HG03139 (cell line): ENCODE data around the gene ALX3.
"Not testable (repeated sequence)": the region's sequence is repeated elsewhere in the genome, so short reads cannot be mapped to it uniquely, and the experiment has no call there.

Source experiments
- ATAC-seq: cut with Tn5 transposase; IDR thresholded peaks from one replicate; pipeline ENCODE4 v1.9.1; 2021; ENCODE audit not compliant: unreplicated experiment

Gene ALX3

DNA sequence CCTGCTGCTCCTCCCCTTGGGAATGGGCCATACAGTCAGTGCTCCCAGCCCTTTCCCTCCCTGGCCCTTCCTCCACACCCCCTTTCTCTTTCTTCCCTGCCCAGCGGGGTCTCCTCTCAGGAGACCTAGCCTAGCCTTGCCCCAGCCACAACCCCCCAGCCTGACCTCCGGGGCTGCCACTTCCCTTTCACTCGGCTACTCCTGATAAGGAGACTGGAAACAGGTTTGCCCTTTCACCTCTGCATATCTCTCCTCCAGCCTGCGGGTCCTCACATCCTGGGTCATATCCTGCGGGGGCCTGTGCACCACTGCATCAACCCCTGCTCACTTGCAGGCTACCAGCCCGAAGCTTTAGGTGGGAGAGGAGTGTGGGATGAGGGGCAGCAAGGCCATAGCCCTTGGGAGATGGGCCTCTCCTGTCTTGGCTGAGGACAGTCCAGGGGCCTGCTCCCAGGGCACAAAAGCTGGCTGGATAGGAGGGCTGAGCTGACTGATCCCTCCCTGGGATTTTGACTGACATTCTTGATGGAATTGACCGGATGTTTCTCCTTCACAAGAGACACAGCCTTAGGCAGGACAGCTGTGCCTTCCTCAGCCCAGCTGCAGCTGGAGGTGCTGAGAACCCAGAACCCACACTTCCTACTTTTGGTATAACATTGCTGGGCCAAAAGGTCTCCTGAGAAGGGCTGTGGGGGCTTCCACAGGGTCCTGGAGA lies 19.2 kb upstream of the ALX3 start:
- ATAC-seq = no peak

GRCh38 chr1:110088739-110089316 lies 18.4 kb upstream of the ALX3 start:
- ATAC-seq = no peak

DNA sequence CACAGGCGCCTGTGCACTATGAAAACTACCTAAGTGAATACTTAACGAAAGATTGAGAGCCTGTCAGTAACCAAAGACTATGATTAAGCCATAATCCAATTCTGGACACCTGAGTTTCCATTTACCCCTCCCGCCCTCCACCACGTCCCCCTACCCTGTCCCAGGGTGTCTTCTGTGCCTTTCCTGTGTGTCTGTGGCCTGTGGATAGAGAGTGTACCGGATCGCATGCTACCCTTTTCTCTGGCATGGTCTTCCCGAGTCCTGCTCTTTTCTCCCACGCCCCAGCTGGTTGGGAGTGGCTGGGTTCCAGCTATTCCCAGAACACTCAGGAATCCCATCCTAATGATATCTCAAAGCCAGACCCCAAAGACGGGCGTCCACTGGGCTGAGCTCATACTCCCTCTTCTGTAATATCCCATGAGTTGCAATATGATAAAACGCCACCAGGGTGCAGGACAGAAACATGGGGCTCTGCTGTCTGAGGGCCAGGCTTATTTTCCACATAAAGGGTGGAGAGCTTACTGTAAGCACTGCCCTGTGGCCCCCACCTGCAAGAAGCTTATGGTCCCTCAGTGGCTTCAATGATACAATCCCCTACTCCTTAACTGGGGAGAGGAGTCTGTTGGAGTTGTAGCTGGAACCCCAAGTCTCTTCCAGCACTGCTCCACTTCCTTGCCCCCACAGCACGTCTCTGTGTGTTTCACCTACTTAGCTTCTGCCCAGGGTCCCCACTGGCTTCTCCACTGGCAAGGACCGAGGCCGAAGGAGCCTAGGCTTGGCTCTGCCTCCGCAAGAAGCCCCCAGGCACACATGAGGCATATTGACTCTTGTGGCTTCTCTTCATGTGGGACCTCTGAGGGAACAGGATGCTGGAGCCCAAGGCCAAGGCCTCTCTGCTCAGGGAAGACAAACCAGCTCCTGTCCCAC lies 17.6 kb upstream of the ALX3 start:
- ATAC-seq = peak; percentile 52

DNA sequence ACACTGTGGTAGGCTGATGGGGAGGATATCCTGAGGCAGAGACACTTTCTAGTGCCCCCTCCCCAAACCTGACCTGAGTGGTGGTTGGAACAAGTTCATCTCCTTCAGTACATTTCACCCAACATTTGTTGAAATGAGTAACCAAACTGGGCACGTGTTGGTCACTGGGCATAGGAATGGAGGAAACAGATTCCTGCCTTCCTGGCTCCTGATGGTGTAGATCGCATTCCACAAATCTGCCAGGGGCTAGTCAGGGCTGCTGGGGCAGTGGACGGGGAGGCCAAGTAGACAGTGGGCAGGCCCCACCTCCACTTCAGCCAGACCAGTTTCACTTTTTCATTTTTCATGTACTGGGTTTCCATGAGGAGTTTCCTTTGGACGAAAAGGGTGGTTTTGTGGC lies 16.5 kb upstream of the ALX3 start:
- no peak for ATAC-seq

GRCh38 chr1:110085671-110086070 lies 15.2 kb upstream of the ALX3 start:
- ATAC-seq = no peak

GRCh38 chr1:110084227-110085078 lies 14.0 kb upstream of the ALX3 start:
- no peak for ATAC-seq

GRCh38 chr1:110083866-110084226 lies 13.4 kb upstream of the ALX3 start:
- no peak for ATAC-seq

DNA sequence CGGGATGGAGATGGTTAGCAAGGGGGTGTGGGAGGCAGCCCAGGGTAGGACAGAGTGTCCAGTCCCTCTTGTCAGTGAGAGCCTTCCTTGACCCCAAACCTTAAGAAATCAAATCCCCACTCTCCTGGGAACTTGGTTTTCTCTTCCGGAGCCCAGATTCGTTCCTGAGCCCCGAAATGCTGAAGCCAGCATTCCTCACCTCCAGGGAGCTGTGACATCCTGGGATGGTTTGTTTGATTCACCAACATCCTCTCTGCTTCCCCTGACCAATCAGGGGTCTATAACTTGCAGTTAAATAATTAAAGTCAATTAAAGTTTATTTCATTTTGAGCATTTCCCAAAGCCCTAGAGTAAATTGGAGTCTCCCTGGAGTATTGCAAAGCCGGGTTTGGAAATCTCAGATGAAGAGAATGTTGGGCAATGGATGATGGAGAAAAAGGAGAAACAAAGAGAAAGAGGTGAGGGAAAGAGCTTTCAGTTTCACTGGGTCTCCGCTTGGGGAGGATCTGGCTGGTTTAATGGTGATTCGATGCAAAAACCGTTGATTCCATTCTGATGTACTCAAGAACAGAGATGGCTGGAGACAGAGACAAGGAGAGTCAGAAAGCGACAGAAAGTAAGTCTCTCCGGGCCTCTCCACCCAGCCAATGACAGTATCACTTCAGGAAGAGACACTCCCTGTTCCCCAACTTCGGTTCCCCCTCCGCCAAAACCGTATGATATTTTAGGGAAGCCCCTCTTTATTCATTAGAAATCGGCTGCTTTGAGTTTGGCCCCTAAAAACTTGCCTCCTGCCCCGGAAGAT lies 12.8 kb upstream of the ALX3 start:
- no peak for ATAC-seq

DNA sequence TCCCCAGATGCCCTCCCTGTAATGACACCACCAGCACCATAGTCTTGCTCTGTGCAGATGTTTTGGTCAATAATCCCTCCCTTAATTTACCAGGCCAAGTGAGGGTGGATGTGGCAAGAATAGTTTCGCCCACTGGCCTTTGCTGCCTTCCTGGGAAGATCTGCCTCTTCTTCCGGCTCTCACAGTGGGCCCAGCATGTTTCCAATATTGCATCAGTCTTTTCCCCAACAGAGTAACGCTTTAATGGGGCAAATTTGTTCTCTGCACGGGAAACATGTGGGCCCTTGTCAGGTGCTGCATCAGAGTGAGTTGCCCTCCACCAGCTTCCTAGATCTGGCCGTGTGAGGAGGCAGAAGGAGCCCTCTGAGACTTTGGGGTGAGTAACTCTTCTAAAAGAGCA lies 12.0 kb upstream of the ALX3 start:
- ATAC-seq = no peak

DNA sequence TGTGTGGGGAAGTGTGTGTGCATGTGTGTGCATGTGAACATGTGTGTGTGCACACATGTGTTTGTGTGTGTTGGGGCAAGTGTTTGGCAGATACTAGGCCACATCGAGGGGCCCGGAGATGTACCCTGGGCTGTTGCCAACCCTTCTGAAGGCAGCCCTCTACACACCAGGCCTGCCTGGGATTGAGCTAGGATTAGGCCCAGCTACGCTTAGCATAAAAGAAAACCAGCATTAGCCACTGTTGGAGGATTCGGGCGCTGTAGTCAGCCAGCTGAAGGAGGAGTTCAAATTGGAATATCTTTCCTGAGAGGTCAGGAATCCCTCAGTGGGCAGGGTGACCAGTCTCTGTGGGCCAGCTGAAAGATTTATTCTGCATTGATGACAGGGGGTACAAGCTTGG lies 10.6 kb upstream of the ALX3 start:
- ATAC-seq = no peak

GRCh38 chr1:110079995-110080394 lies 9.5 kb upstream of the ALX3 start:
- not testable (repeated sequence) for ATAC-seq

DNA sequence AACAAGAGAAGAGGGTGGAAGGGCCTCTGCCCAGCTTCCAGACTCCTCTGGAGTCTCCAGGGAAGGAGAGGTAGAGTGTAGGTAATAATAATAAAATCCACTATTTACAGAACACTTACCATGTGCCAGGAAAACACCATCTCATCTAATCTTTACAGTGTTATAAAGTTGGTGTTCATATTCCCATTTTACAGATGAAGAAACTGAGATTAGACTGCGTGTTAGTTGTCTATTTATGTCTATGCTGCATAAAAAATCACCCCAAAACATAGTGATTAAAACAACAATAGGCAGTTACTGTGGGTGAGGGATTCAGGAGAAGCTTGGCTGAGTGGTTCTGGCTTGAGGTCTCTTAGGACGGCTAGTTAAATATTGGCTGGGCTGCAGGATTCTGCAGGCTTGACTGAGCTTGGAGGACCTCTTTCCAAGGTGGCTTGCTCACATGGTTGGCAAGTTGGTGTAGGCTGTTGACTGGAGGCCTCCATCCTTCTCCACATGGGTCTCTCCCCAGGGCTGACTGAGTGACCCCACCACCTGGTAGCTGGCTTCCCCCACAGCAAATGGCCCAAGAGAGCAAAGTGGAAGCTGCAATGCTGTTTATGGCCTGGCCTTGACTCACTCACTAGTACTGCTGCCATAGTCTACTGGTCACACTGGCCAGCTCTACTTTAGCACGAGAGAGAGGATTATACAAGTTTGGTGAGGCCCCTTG lies 6.5 kb upstream of the ALX3 start:
- ATAC-seq = no peak

GRCh38 chr1:110074166-110074565 lies 3.7 kb upstream of the ALX3 start:
- no peak for ATAC-seq

- ATAC-seq = no peak
Measured at GRCh38 chr1:110070282-110070669, 196 bp downstream of the ALX3 start.

GRCh38 chr1:110069404-110070281 lies 829 bp downstream of the ALX3 start:
- ATAC-seq = no peak

GRCh38 chr1:110068646-110069403 lies 1.6 kb downstream of the ALX3 start:
- no peak for ATAC-seq

DNA sequence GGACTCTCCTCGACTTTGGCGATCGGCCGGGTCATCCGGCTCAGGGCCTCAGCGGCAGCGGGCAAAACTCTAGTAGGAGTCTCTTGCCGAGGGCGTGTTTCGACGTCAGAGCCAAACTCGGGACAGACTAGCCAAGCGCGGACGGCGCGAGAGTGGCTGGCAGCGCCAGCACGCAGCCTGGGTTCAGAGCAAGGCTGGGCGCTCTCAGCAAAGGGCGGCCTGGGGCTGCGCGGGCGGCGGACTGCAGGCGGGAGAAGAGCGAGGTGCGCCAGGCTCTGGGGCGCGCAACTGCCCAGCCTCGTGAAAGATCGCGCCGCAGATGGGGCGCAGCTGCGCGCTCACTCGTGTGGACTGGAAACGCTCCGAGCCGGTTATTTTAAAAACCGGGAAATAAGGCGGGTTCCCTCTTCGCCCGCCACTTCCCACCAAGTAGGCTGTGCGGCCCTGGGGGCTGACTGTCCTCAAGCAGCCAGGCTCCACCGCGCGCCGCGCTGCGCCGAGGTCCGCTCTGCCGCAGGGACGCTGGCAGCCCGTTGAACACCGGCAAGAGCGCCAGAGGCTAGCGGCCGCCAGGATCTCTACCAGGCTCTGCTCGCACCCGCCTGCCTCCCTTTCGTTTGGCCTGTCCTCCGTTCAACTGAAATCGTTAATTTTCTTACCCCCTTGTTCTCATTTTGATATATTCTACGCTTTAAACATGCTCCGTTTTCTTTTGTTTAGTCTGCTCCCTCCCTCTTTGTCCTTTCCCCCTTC lies 2.4 kb downstream of the ALX3 start:
- ATAC-seq = no peak
